IMR-90 (cell line): ENCODE data around the gene CNPY2. TPM values are rescaled to one million over a fixed set of nuclear protein-coding genes. Genes with fewer than 3 reads are reported as not detected.

Experiments
- ATAC-seq: fragments of 200-7000 bp; cut with Tn5 transposase; 2 replicates; pipeline ENCODE4 v1.9.1; 2020; ENCODE audit warnings: low read depth, mild to moderate bottlenecking, moderate library complexity
- BruUV-seq: library from RNA; stranded (reverse); fragments of 400-500 nt; replicated peaks from 2 replicates; lab custom pipeline; 2021; lab: Mats Ljungman, UMichigan
- CTCF ChIA-PET: fragments of 300-600 bp; formaldehyde crosslinking; extraction: SDS; loops from one replicate; lab custom pipeline; 2021; ENCODE audit warnings: antibody characterized with exemption; lab: Yijun Ruan, JAX
- POLR2A ChIA-PET: fragments of 300-600 bp; sonication (Branson Sonifier 250); formaldehyde crosslinking; loops from one replicate; lab custom pipeline; 2022; ENCODE audit warnings: antibody characterized with exemption; ENCODE audit not compliant: unreplicated experiment; lab: Charles Lee
- DNase-seq: peaks from one replicate; pipeline ENCODE4 v3.0.0; 2013
- H2AFZ ChIP-seq: replicated peaks from 2 replicates; pipeline ENCODE3; 2013; ENCODE audit warnings: low read length, mild to moderate bottlenecking; ENCODE audit not compliant: poor library complexity
- H2AK5ac ChIP-seq: 2 replicates; pipeline ENCODE4 v1.6.1; 2013; ENCODE audit warnings: low read depth, low read length, inconsistent platforms
- H2AK9ac ChIP-seq: replicated peaks from 2 replicates; pipeline ENCODE3; 2013; ENCODE audit warnings: mild to moderate bottlenecking, low read depth, low read length, moderate library complexity; ENCODE audit not compliant: poor library complexity
- H2BK120ac ChIP-seq: 2 replicates; pipeline ENCODE4 v1.6.1; 2013; ENCODE audit warnings: low read depth, low read length, inconsistent platforms
- H2BK15ac ChIP-seq: 3 replicates; pipeline ENCODE4 v1.6.1; 2013; ENCODE audit warnings: low read depth, low read length, inconsistent platforms
- H2BK20ac ChIP-seq: 2 replicates; pipeline ENCODE4 v1.6.1; 2013; ENCODE audit warnings: low read depth, mild to moderate bottlenecking, inconsistent platforms, low read length, moderate library complexity
- H2BK5ac ChIP-seq: 2 replicates; pipeline ENCODE4 v1.6.1; 2013; ENCODE audit warnings: mild to moderate bottlenecking, low read depth, low read length, inconsistent platforms; ENCODE audit not compliant: poor library complexity, severe bottlenecking
- H3K14ac ChIP-seq: replicated peaks from 2 replicates; pipeline ENCODE4 v1.6.1; 2013; ENCODE audit warnings: low read depth, low read length, inconsistent platforms
- H3K18ac ChIP-seq: 2 replicates; pipeline ENCODE4 v1.6.1; 2013; ENCODE audit warnings: low read depth, low read length, control low read depth
- H3K23ac ChIP-seq: 2 replicates; pipeline ENCODE4 v1.6.1; 2013; ENCODE audit warnings: low read depth, low read length, inconsistent platforms
- H3K27ac ChIP-seq: 2 replicates; pipeline ENCODE4 v1.5.1; 2013; ENCODE audit warnings: mild to moderate bottlenecking, control low read depth, low read length; ENCODE audit not compliant: insufficient read depth
- H3K27me3 ChIP-seq: 2 replicates; pipeline ENCODE4 v1.6.1; 2013; ENCODE audit warnings: low read length; ENCODE audit not compliant: control insufficient read depth, insufficient read depth
- H3K36me3 ChIP-seq: 2 replicates; pipeline ENCODE4 v1.6.1; 2013; ENCODE audit warnings: low read length, mixed read lengths; ENCODE audit not compliant: control insufficient read depth, insufficient read depth
- H3K4ac ChIP-seq: 2 replicates; pipeline ENCODE4 v1.6.1; 2013; ENCODE audit warnings: low read depth, low read length, inconsistent platforms
- H3K4me1 ChIP-seq: 2 replicates; pipeline ENCODE4 v1.6.1; 2013; ENCODE audit warnings: low read length, mixed read lengths; ENCODE audit not compliant: control insufficient read depth, insufficient read depth
- H3K4me2 ChIP-seq: 2 replicates; pipeline ENCODE4 v1.6.1; 2013; ENCODE audit warnings: low read depth, mild to moderate bottlenecking, control low read depth, low read length, moderate library complexity
- H3K4me3 ChIP-seq: 2 replicates; pipeline ENCODE4 v1.5.1; 2013; ENCODE audit warnings: low read depth, mild to moderate bottlenecking, control low read depth, low read length, moderate library complexity; ENCODE audit not compliant: insufficient read depth
- H3K56ac ChIP-seq: 2 replicates; pipeline ENCODE4 v1.6.1; 2013; ENCODE audit warnings: low read length, inconsistent platforms; ENCODE audit not compliant: insufficient read depth; ENCODE audit errors: extremely low read depth
- H3K79me1 ChIP-seq, 2 experiments: 2 replicates each; pipeline ENCODE4 v1.6.1; 2013; ENCODE audit warnings: low read length in 2 of 2, inconsistent platforms in 1 of 2, low read depth in 1 of 2
- H3K9ac ChIP-seq: 2 replicates; pipeline ENCODE4 v1.6.1; 2013; ENCODE audit warnings: low read depth, low read length, control low read depth
- H3K9me1 ChIP-seq: 2 replicates; pipeline ENCODE4 v1.6.1; 2013; ENCODE audit warnings: low read length, inconsistent platforms; ENCODE audit not compliant: insufficient read depth
- H3K9me3 ChIP-seq: 2 replicates; pipeline ENCODE4 v1.6.1; 2013; ENCODE audit warnings: low read length; ENCODE audit not compliant: control insufficient read depth, insufficient read depth
- H4K20me1 ChIP-seq: 2 replicates; pipeline ENCODE4 v1.6.1; 2013; ENCODE audit warnings: low read length, inconsistent platforms; ENCODE audit not compliant: insufficient read depth
- H4K5ac ChIP-seq: 2 replicates; pipeline ENCODE4 v1.6.1; 2013; ENCODE audit warnings: mild to moderate bottlenecking, low read depth, low read length, control low read depth
- H4K8ac ChIP-seq, 2 experiments: 2 replicates each; pipeline ENCODE4 v1.6.1; 2013; ENCODE audit warnings: low read depth in 2 of 2, low read length in 2 of 2, control low read depth in 1 of 2, inconsistent platforms in 1 of 2
- H4K91ac ChIP-seq: 2 replicates; pipeline ENCODE4 v1.6.1; 2013; ENCODE audit warnings: low read depth, low read length, inconsistent platforms; ENCODE audit not compliant: insufficient read depth
- BHLHE40 ChIP-seq: fragments of 150-350 bp; IDR thresholded peaks from 2 replicates; pipeline ENCODE4 v1.6.1; 2016; ENCODE audit warnings: mild to moderate bottlenecking, low read depth, low read length
- CHD1 ChIP-seq: IDR thresholded peaks from 2 replicates; pipeline ENCODE4 v1.6.1; 2012; ENCODE audit warnings: low read depth, low read length, improper control_type of control experiment
- ELK1 ChIP-seq: fragments of 150-350 bp; IDR thresholded peaks from 2 replicates; pipeline ENCODE4 v1.6.1; 2016; ENCODE audit warnings: low read depth, mild to moderate bottlenecking, low read length, moderate library complexity, borderline replicate concordance
- MAFK ChIP-seq: IDR thresholded peaks from 2 replicates; pipeline ENCODE4 v1.6.1; 2012; ENCODE audit warnings: low read depth, low read length, improper control_type of control experiment
- MAZ ChIP-seq: IDR thresholded peaks from 2 replicates; pipeline ENCODE4 v1.6.1; 2012; ENCODE audit warnings: low read depth, mild to moderate bottlenecking, low read length, improper control_type of control experiment, moderate library complexity, borderline replicate concordance
- MXI1 ChIP-seq: IDR thresholded peaks from 2 replicates; pipeline ENCODE4 v1.6.1; 2012; ENCODE audit warnings: low read depth, mild to moderate bottlenecking, low read length, moderate library complexity, borderline replicate concordance
- NFE2L2 ChIP-seq: fragments of 150-350 bp; IDR thresholded peaks from 2 replicates; pipeline ENCODE4 v1.6.1; 2016; ENCODE audit warnings: low read depth, mild to moderate bottlenecking, low read length
- SMC3 ChIP-seq: fragments of 150-350 bp; IDR thresholded peaks from 2 replicates; pipeline ENCODE4 v1.6.1; 2016; ENCODE audit warnings: low read depth, mild to moderate bottlenecking, antibody characterized with exemption, low read length, moderate library complexity
- WGBS, 2 experiments: methylation state at CpG; one replicate each; pipeline versions ENCODE4 v1.1.5 to v1.1.7; 2013; ENCODE audit warnings: missing lambda C conversion rate in 2 of 2; ENCODE audit not compliant: insufficient read length in 1 of 2; ENCODE audit errors: extremely low coverage in 2 of 2; 5-methylcytosine and 5-hydroxymethylcytosine counted together
- dilution Hi-C: fragments of 300-500 bp; cut with HindIII; formaldehyde crosslinking; loops from one replicate; pipeline ENCODE4 v1.14.3; 2018; ENCODE audit warnings: low sequenced_read_pairs; ENCODE audit not compliant: unreplicated experiment
- in situ Hi-C: fragments of 300-500 bp; cut with MboI; formaldehyde crosslinking; loops from 3 replicates; pipeline ENCODE4 v1.14.3; 2019; ENCODE audit warnings: low sequenced_read_pairs, inconsistent platforms, mixed read lengths
- intact Hi-C: fragments of 100-400 bp; cut with micrococcal nuclease; formaldehyde crosslinking; loops from 2 replicates; pipeline ENCODE4 v1.10.0; 2022
- polyA plus RNA-seq, 3 experiments: library from polyadenylated mRNA; depleted of rRNA; stranded (reverse); fragments of >200 nt; gene quantifications; 2 replicates each; pipeline ENCODE4 v1.2.3, GENCODE V29; 2012; ENCODE audit warnings: low replicate concordance in 1 of 3
- total RNA-seq: library from RNA; depleted of rRNA; stranded (reverse); fragments of >200 nt; gene quantifications from 2 replicates; pipeline ENCODE4 v1.2.3, GENCODE V29; 2012

CNPY2 gene
- total and polyA plus RNA-seq, 2 of the 4 experiments (the other 2 are of a cell fraction), result 65.2 to 175 TPM

DNA sequence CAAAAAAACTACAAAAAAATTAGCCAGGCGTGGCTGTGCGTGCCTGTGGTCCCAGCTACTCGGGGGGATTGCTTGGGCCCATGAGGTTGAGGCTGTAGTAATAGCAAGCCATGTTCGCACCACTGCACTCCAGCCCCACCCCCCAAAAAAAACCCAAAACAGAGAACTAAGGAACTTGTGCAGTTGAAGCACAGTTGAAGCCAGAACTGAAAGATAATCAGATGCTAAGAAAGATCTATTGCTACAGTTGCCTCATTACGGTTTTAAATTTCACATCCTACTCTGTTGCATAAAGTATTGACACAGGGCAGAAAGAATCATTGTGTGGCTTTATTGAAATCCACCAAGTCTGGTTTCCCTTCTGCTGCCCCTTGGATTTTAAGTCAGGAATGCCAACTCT lies 19.5 kb downstream of the CNPY2 start:
- Histone ChIP-seq H3K4me2 (no peak overlapping the region), H3K9me3 (no peaks in the 10 kb centered on the region), H2AK5ac (no peak overlapping the region), H3K36me3 (peaks cover 14% of the 10 kb centered on the region), H2BK20ac (no peak overlapping the region), H3K9ac (no peak overlapping the region), H3K4ac (no peak overlapping the region), H4K20me1 (peaks cover 24% of the 10 kb centered on the region), H3K18ac (no peak overlapping the region), H2BK5ac (no peak overlapping the region), H3K23ac (no peak overlapping the region), H3K9me1 (peaks cover 14% of the 10 kb centered on the region), H3K4me1 (peaks cover 9% of the 10 kb centered on the region; the same call in 1 of the 2 replicates), H2BK15ac (no peak overlapping the region), H3K27me3 (no peaks in the 10 kb centered on the region), H3K56ac (no peak overlapping the region), H3K79me1 (peaks cover 26 to 72% of the 10 kb centered on the region in 2 experiments), H3K27ac (no peak overlapping the region), H4K5ac (no peak overlapping the region), H3K4me3 (no peak overlapping the region), H2AK9ac (no peak overlapping the region), H4K91ac (no peak overlapping the region), H2BK120ac (no peak overlapping the region), H4K8ac (no peak overlapping the region), H2AFZ (no peak overlapping the region), H3K14ac (no peak overlapping the region)
- POLR2A ChIA-PET, result no interaction called here
- DNase-seq (no peak), ATAC-seq (no peak)
- dilution Hi-C loops (no loop called here), intact Hi-C loops (no loop called here), in situ Hi-C loops (no loop called here)
- CTCF ChIA-PET, result no interaction called here
- TF ChIP-seq NFE2L2 (no peak), MAFK (no peak), BHLHE40 (no peak), MAZ (no peak), ELK1 (no peak), SMC3 (no peak), MXI1 (no peak), CHD1 (no peak)
- no CpG with 5 or more reads among the region's 5 CpGs for WGBS, 2 experiments
- BruUV-seq, result no TSS peak
